Sigmoid colon (tissue), 7 donors: ENCODE data around the gene TADA2A. TPM values are rescaled to one million over a fixed set of nuclear protein-coding genes. Genes with fewer than 3 reads are reported as not detected.

Experiments
- DNase-seq: peaks from one replicate; pipeline ENCODE4 v3.0.0-alpha.2; 2019
- H3K27ac ChIP-seq, 4 donors: fragments of 200-600 bp; sonication (generic); one replicate each; pipeline ENCODE4 v1.5.1; 2016 to 2019; ENCODE audit warnings: mild to moderate bottlenecking in 1 of 4
- H3K27me3 ChIP-seq, 3 donors: fragments of 200-600 bp; sonication (generic); one replicate each; pipeline ENCODE4 v1.5.1; 2019; ENCODE audit warnings: mild to moderate bottlenecking in 1 of 3
- H3K36me3 ChIP-seq, 4 donors: fragments of 200-600 bp; sonication (generic); one replicate each; pipeline ENCODE4 v1.5.1; 2016 to 2019
- H3K4me1 ChIP-seq, 4 donors: fragments of 200-600 bp; sonication (generic); one replicate each; pipeline ENCODE4 v1.5.1; 2017 to 2019
- H3K4me3 ChIP-seq, 4 donors: fragments of 200-600 bp; sonication (generic); one replicate each; pipeline ENCODE4 v1.5.1; 2017 to 2019; ENCODE audit warnings: mild to moderate bottlenecking in 2 of 4, moderate library complexity in 1 of 4
- H3K9me3 ChIP-seq, 4 donors: fragments of 200-600 bp in 3 of 4; sonication (generic) in 3 of 4; one replicate each; pipeline versions ENCODE4 v1.5.1 to v1.6.1; 2013 to 2019
- CTCF ChIP-seq, 4 experiments: fragments of 450-650 bp in 3 of 4; fragments of 200-600 bp in 1 of 4; IDR thresholded peaks; one replicate each; pipeline ENCODE4 v1.5.1; 2016 to 2019; ENCODE audit warnings: antibody characterized with exemption in 4 of 4, mild to moderate bottlenecking in 3 of 4, moderate library complexity in 2 of 4
- EP300 ChIP-seq, 4 donors: sonication (generic); formaldehyde crosslinking; IDR thresholded peaks; one replicate each; pipeline ENCODE4 v1.6.1; 2017; ENCODE audit warnings: antibody characterized with exemption in 4 of 4
- POLR2A ChIP-seq, 2 donors: fragments of 450-650 bp; IDR thresholded peaks; one replicate each; pipeline ENCODE4 v1.6.1; 2016; ENCODE audit warnings: antibody characterized with exemption in 2 of 2, mild to moderate bottlenecking in 2 of 2, moderate library complexity in 2 of 2
- POLR2AphosphoS5 ChIP-seq, 4 donors: sonication (generic); formaldehyde crosslinking; IDR thresholded peaks; one replicate each; pipeline ENCODE4 v1.6.1; 2017; ENCODE audit warnings: antibody characterized with exemption in 4 of 4
- WGBS, 2 donors: extraction: QIAGEN DNeasy Blood & Tissue Kit; methylation state at CpG; one replicate each; pipeline ENCODE4 v1.1.7; 2013; 5-methylcytosine and 5-hydroxymethylcytosine counted together
- intact Hi-C: fragments of 100-400 bp; cut with DNase I; formaldehyde crosslinking; loops from one replicate; pipeline ENCODE4 v1.15.1; 2023
- polyA plus RNA-seq, 3 donors: library from polyadenylated mRNA; stranded (reverse); fragments of 200-250 nt; gene quantifications; one replicate each; pipeline ENCODE4 v1.2.3, GENCODE V29; 2013
- total RNA-seq, 4 donors: library from RNA; depleted of rRNA; stranded (reverse); fragments of >200 nt; gene quantifications; one replicate each; pipeline ENCODE4 v1.1.0, GENCODE V29; 2016
- donor health status: healthy with polysubstance abuse.
- donor health status: Bipolar disorder and iron deficiency.
- donor health status: healthy.

The TADA2A gene
- total and polyA plus RNA-seq, 7 donors: 7.2 to 22.7 (median 15.0) TPM

GRCh38 chr17:37520174-37520573 lies 113.5 kb downstream of the TADA2A start:
- 88 to 94% methylated on average over 8 of the region's 8 CpGs for WGBS, 2 donors
- no peak overlapping the region for H3K27ac ChIP-seq
- no peak overlapping the region for H3K4me3 ChIP-seq
- peaks cover 0 to 9% (median 8%) of the 10 kb centered on the region in 4 donors for H3K4me1 ChIP-seq
- peaks cover 0 to 83% (median 26%) of the 10 kb centered on the region in 4 donors for H3K36me3 ChIP-seq
- intact Hi-C loops: no loop called here
- DNase-seq: no peak
- H3K27me3 ChIP-seq: no peaks in the 10 kb centered on the region
- no peaks in the 10 kb centered on the region for H3K9me3 ChIP-seq
- TF ChIP-seq CTCF (IDR thresholded peaks at IDR 0.05): no peak
- TF ChIP-seq POLR2AphosphoS5 (IDR thresholded peaks at IDR 0.05): no peak
- no peak for TF ChIP-seq EP300 (IDR thresholded peaks at IDR 0.05)

- 95 to 96% methylated on average over 5 of the region's 5 CpGs for WGBS, 2 donors
- Histone ChIP-seq H3K4me1 (no peaks in the 10 kb centered on the region), H3K9me3 (no peaks in the 10 kb centered on the region), H3K27me3 (no peaks in the 10 kb centered on the region), H3K4me3 (no peak overlapping the region), H3K27ac (no peak overlapping the region), H3K36me3 (peaks cover 0 to 68% (median 26%) of the 10 kb centered on the region in 4 donors)
- no peak for TF ChIP-seq POLR2AphosphoS5 (IDR thresholded peaks at IDR 0.05)
- TF ChIP-seq EP300 (IDR thresholded peaks at IDR 0.05): no peak
- no peak for TF ChIP-seq CTCF (IDR thresholded peaks at IDR 0.05)
- DNase-seq: no peak
- intact Hi-C loops: no loop called here
These were observed 115.1 kb downstream of the TADA2A start for GRCh38 chr17:37521821-37522220.

DNA sequence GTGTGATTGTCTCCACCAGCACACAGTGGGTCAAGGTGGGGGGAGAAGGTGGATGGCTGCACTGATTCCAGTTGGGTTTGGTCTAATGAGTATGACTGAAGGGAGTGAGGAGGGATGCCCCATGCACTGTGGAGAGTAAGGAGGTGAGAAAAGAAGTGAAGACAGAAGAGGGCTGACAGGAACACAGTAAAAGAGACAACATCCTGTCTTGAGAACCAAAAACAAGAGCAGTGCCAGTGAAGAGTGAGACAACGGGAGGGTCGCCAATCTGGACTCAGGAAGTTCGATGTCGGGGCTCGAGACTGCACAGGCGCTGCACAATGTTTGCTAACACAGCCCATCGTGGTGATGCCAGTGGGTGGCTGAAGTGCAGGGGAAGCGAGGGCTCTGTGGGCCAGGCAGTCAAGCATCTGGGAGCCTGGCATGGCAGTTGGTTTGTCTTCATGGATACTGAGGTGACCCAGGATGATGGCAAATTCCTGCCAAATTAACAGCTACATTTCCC lies 117.1 kb downstream of the TADA2A start:
- H3K27ac ChIP-seq: no peak overlapping the region
- no peak for DNase-seq
- H3K4me3 ChIP-seq: no peak overlapping the region
- no peaks in the 10 kb centered on the region for H3K4me1 ChIP-seq
- peaks cover 0 to 61% (median 15%) of the 10 kb centered on the region in 4 donors for H3K36me3 ChIP-seq
- intact Hi-C loops: no loop called here
- no peak for TF ChIP-seq POLR2A (IDR thresholded peaks at IDR 0.05)
- no peak for TF ChIP-seq CTCF (IDR thresholded peaks at IDR 0.05)
- no peaks in the 10 kb centered on the region for H3K27me3 ChIP-seq
- no peaks in the 10 kb centered on the region for H3K9me3 ChIP-seq
- 80 to 91% methylated on average over 8 of the region's 8 CpGs for WGBS, 2 donors

DNA sequence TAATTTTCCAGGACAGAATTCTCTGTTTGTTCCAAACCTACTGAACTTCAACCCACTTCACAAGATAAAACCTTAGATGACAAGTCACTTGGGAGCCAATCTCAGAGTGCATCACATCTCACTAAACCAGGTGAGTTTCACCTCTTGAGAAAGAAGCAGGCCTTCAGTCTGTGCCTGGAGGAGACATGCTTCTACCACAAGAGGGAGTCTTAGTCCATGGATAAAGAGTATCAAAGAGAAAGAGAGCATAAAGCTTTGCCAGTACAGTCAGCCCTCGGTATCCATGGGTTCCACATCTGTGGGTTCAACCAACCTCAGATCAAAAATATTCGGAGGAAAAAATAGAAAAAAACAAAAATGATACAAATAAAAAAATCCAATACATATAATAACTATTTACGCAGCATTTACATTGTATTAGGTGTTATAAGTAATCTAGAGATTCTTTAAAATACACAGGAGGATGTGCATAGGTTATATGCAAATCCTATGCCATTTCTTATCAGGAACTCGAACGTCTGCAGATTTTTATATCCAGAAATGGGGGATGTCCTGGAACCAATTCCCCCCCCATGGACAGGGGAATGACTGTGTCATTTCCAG lies 120.7 kb downstream of the TADA2A start:
- no peaks in the 10 kb centered on the region for H3K27me3 ChIP-seq
- TF ChIP-seq POLR2AphosphoS5 (IDR thresholded peaks at IDR 0.05) (no peak), EP300 (IDR thresholded peaks at IDR 0.05) (no peak), POLR2A (IDR thresholded peaks at IDR 0.05) (no peak), CTCF (IDR thresholded peaks at IDR 0.05) (peak in 2 of 4 experiments; percentile 34 to 36)
- no peaks in the 10 kb centered on the region for H3K9me3 ChIP-seq
- DNase-seq: no peak
- H3K4me3 ChIP-seq: no peak overlapping the region
- peaks cover 0 to 71% (median 19%) of the 10 kb centered on the region in 4 donors for H3K36me3 ChIP-seq
- no peak overlapping the region for H3K27ac ChIP-seq
- intact Hi-C loops: no loop called here
- no peaks in the 10 kb centered on the region for H3K4me1 ChIP-seq
- 44 to 70% methylated on average over 5 of the region's 5 CpGs for WGBS, 2 donors

Other genes with a start within 250 kb of the TADA2A start
- not detected for gene C17orf78, start 30.9 kb upstream of the TADA2A start, total RNA-seq
- not detected for gene C17orf78, start 30.9 kb upstream of the TADA2A start, polyA plus RNA-seq
- gene ACACA, start 50 bp upstream of the TADA2A start, total RNA-seq: 10 to 100 TPM; 21.1 to 38.9 (median 28.9) TPM
- gene ACACA, start 50 bp upstream of the TADA2A start, polyA plus RNA-seq: 10 to 100 TPM; 10.8 to 34.9 (median 18.0) TPM
- gene DUSP14, start 83.0 kb downstream of the TADA2A start, total RNA-seq: 10 to 100 TPM; 18.5 to 25.2 (median 20.4) TPM
- 1 to 10 TPM; 1.2 to 3.6 (median 3.4) TPM for gene DUSP14, start 83.0 kb downstream of the TADA2A start, polyA plus RNA-seq
- gene SYNRG, start 202.5 kb downstream of the TADA2A start, total RNA-seq: 10 to 100 TPM; 16.8 to 26.0 (median 20.1) TPM
- 10 to 100 TPM in 1 of 3 donors, 1 to 10 TPM in 2; 7.4 to 20.5 (median 8.4) TPM for gene SYNRG, start 202.5 kb downstream of the TADA2A start, polyA plus RNA-seq
- gene DDX52, start 236.6 kb downstream of the TADA2A start, total RNA-seq: 10 to 100 TPM; 16.5 to 21.2 (median 19.2) TPM
- 10 to 100 TPM in 1 of 3 donors, 1 to 10 TPM in 2; 7.6 to 15.2 (median 7.8) TPM for gene DDX52, start 236.6 kb downstream of the TADA2A start, polyA plus RNA-seq